GM12865 (cell line): ENCODE measurements around the gene CCDC200.

Source experiments
- DNase-seq: peaks from one replicate; pipeline ENCODE4 v3.0.0; 2010; ENCODE audit warnings: low read depth
- H3K4me3 ChIP-seq: 2 replicates; pipeline ENCODE4 v1.5.1; 2011; ENCODE audit warnings: mild to moderate bottlenecking, low read depth, low read length, control low read depth
- TF ChIP-seq, protein P1 (sequence below): IDR thresholded peaks from 2 replicates; pipeline ENCODE4 v1.5.1; 2011; ENCODE audit warnings: low read length, control low read depth, low read depth, inconsistent platforms; ENCODE audit not compliant: insufficient read depth; ENCODE audit errors: missing control alignments

CCDC200 gene

DNA sequence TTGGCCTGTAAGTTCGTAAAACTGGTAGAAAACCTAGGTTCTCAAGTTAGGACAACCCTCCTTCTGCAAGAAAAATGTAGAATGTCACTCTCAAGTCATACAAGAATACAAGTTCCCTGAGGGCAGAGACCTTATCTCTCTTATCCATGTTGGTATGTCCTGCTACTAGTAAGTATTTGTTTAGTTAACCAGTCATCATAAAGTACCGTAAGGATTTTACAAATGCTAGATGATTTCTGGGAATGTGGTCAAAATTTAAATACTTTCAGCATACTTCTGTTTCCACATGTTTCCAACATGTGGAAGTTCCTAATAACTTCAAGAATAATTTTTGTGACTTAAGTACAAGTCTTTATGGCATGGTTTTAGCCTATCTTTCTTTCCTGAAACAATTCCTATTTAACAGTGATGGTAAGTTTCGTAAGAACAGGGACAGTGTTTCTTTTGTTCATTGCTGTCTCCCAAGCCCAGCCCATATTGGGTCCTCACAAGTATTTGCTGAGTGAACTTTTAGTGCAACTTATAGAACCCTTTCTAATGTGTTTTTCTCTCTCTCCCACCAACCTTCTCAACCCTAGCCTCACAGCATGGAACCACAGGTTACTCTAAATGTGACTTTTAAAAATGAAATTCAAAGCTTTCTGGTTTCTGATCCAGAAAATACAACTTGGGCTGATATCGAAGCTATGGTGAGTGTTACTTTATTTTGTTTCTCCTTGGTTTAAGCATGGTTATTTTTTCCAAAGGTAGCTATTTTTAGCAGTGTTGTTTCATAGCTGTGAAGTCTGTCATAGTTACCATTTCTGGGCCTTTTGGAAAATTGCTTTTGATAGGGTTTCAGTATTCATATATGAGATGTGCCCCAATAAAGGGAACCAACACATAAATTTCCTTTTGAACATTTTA lies 53.0 kb downstream of the CCDC200 start:
- no peak overlapping the region for H3K4me3 ChIP-seq
- TF ChIP-seq, protein P1, sequence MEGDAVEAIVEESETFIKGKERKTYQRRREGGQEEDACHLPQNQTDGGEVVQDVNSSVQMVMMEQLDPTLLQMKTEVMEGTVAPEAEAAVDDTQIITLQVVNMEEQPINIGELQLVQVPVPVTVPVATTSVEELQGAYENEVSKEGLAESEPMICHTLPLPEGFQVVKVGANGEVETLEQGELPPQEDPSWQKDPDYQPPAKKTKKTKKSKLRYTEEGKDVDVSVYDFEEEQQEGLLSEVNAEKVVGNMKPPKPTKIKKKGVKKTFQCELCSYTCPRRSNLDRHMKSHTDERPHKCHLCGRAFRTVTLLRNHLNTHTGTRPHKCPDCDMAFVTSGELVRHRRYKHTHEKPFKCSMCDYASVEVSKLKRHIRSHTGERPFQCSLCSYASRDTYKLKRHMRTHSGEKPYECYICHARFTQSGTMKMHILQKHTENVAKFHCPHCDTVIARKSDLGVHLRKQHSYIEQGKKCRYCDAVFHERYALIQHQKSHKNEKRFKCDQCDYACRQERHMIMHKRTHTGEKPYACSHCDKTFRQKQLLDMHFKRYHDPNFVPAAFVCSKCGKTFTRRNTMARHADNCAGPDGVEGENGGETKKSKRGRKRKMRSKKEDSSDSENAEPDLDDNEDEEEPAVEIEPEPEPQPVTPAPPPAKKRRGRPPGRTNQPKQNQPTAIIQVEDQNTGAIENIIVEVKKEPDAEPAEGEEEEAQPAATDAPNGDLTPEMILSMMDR = no peak
- no peak for DNase-seq

DNA sequence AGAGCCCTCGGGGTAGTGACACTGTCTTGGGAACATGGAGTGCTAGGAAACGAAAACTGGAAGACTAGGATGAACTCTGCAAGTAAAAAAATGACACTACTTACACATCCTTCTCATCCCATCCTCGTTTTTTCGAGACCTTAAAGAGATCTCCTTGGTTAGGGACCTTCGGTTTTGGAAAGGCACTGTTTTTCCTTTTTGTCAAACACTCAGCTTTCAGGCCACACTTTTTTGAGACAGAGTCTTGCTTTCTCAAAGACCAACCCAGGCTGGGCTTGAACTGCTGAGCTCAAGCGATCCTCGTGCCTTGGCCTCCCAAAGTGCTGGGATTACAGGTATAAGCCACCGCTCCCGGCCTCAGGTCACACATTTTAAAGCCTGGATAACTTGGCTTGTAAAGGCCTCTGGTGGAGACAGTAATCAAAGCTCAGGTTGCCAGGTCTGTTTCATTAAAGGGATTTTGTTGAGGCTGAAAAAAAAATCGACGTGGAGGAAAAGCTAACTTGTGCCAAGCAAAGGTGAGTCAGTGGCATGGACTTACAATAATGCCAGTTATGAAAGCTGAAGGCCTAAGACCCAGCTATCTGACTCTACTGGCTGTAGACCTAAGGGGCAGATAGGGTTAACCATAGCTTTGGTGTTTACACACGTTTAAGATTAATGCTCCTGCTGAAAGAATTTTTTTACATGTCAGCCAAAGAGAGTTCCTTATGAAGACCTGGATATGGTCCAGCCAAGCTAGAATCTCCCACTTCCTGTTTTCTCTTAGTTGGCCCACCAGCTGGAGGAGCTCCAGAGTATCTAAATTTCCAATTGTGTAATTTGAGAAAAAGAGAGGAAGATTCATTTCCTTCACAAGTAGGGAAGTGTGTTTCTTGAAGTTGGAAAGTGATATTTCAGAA lies 56.6 kb downstream of the CCDC200 start:
- DNase-seq = peak; percentile 24
- peak overlapping the region; percentile 69 for H3K4me3 ChIP-seq
- TF ChIP-seq, protein P1 = no peak
